Non-pigmented ciliary epithelial cell (primary cell): ENCODE data around the gene MAN2C1.

Source experiments
- DNase-seq: peaks from one replicate; pipeline ENCODE4 v3.0.0-alpha.2; 2010; ENCODE audit warnings: low read depth

Gene MAN2C1

DNA sequence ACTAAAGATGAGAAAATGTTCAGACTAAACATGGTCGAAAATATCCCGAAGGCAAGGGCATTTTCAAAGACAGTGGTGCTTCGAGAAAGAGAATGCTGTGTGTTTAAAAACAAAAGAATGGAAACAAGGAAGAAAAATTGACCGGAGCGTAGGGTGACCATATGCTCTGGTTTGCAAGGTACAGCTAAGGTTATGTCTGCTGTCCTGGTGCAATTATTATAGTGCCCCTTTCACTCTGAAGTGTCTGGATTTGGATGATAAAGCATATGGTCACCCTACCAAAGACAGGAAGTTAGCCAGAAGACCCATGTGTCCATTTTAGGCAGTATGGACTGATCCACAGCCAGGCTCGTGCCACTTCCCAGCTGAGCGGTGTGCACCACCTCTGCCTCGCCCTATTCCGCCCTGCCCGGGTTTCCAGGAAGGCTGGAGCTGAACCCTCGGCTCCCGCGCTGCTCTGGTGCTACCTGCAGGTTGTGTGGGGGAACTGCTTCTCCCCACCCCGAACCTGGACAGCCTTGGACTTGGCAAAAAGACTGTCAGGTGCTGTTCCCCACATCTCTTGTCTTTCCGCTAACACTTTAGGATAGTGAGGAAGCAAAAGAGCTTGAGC lies 60.5 kb downstream of the MAN2C1 start:
- DNase-seq, result no peak

DNA sequence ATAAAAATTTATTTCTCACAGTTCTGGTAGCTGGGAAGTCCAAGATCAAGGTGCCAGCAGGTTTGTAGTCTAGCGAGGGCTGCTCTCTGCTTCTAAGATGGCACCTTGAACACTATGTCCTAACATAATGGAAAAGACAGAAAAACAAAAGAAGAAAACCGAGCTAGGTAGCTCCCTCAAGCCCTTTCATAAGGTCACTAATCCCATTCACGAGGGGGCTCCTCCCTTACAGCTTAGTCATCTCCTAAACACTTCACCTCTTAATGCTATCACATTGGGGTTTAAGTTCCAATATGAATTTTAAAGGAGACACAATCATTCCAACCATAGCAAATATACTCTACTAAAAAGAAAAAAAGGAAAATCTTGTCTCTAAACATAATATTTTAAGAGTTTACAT lies 62.2 kb downstream of the MAN2C1 start:
- DNase-seq, result no peak
